Activated T-cell treated with anti-CD3 and anti-CD28 coated beads, Interleukin-2, amount 50 U/mL, for 48 hours (primary cell): Measurements from ENCODE around the gene DHX30.

ENCODE experiments used
- DNase-seq, 2 experiments: peaks; one replicate each; pipeline ENCODE4 v3.0.0-alpha.2; 2020

DHX30 gene

DNA sequence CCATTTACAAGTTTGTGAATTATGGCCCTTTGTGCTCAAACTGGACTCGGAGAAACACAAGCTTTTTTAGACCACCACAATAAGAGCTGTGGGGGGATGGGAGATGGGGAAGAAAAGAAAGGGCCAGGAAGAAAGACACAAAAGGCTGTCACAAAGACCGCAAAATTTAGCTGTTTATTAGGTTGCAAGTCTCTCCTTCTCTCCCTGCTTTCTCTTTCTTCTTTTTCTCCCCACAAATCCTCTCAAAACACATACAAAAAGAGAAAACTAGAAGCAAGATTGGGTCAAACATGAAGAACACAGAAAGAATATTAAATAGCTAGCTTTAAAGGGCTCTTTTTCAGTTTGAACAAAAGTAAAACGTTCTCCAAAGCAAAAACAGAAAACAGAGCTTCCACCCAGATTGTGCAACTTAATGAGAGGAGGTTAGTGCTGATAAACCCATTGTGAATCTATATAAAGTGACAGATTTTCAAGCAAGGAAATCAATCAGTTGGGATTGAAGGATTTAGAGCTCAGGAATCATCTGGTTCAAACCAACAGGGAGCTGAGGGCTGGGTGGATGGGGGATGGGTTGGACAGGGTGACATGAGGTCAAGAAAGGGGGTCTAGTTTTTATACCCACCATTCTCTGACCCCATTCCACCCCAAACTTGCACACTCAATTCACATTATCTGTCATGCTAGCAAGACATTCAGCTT, 87.3 kb downstream of the DHX30 start:
- DNase-seq, result no peak

DNA sequence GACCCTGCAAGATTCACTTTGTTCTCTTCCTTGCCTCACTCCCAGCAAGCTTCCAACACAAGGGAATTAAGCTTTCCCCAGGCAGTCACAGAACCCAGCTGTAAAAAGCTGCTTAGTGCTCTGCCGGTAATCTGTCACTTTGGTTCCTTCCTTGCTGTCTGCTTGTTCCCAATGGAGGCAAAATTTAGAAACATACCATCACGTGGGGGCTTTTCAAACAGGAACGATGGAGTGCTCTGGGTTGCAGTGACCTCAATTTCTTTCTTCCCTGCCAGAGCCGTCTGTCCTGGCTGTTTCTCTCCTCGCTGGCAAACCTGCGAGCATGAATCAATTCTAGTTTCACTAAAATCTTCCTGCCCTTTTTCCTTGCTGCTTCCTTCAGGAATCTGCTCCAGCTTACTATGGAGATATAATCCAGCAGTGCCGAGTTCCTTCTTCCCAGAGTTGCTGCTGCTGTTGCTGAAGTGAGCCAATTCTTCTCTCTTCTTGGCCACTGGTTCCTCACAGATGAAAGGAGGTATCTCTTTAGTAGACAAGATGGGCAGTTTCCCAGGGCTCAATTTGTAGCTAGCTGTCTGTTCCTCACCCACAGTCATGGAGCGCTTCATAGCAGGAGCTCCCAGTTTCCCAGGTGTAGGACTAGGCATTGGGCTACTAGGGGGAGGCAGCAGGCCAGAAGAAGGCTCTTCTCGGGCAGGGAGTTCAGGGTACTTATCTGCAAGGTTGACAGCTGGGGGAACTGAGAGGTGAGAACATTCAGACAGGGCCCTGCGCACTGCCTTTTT, 88.1 kb downstream of the DHX30 start:
- no peak for DNase-seq

DNA sequence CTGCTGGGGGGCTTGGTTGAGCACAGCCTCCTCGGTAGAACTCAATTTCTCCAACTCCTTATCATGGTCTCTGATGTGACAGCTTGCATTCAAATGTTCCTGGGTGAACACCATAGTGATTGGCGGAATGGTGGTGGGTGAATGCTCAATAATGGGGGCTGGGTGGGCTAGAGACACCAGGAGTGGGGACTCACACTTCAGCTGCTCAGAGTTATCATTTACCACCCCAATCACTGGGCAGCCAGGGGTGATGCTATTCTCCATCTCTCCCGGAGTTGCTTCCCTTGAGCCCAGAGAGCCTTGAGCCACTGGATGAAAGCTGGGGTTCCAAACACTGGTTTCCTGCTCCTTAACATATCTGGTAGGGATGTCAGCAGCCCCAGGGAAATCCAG, 88.7 kb downstream of the DHX30 start:
- no peak for DNase-seq

DNA sequence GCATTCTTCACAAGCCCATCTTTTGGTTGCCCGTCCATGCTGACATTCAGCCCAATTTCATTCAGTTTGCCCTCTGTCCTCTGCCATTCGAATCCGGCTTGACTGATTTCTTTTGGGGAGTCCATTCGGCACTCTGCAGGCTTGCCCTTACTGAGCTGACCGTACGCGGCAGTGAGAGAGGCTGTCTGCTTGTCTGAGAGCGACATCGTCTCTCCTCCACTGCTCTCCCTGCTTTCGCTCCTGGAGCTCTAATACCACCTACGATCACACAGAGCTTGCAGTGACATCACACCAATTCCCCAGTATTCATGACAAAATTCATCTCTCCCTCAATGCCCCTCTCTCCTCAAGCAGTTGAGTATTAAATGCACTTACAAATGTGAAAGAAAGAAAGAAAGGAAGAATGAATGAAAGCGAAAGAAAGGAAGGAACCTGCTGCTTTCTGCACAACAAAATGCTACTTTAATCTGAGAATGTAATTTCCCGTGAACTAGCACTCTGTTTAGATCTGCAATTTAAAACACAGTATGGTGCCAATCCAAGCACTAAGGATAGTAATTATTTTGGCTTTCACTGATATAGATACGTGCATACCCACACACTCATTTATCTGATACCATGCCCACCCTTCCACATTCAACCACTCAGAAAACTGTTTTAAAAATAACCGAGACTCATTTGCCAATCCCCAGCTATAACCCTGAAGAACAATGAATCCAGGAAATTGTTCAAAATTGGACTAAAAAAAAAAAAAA, 89.5 kb downstream of the DHX30 start:
- DNase-seq, result no peak

DNA sequence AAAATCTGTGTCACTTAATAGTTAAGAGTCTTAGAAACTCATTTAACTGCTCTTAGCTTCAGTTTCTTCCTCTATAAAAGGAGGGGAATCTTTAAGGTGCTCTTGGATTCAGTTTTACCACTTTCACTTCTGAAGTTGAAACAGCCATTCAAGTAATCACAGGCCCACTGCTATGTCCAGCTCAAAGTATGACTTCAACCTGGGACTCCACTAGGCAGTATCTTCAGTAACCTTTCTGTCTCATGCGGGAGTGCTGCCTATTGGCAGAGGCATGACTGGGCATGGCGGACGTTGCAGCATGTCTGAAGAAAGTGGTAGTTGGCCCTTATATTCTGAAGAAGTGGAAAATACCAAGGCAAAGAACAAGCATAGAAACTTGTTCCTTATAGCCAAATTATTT, 92.3 kb downstream of the DHX30 start:
- DNase-seq, result no peak

DNA sequence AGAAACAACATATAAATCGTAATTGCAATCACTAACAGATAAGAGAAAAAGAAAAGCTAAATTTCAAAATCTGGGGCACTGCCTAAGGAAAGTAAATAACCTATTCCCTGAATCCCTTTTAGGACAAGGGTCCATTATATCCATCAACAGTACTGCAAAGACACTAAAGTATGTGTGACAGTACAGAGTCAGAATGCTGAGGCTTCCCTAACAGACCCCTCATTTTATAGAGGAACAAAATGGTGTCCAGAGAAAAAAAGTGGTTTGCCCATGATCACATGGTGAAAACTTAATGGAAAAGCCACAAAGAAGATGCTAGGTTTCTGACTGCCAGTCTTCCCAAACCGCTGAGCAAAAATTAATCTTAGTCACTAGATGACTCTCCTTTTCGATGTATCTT, 93.8 kb downstream of the DHX30 start:
- no peak for DNase-seq

DNA sequence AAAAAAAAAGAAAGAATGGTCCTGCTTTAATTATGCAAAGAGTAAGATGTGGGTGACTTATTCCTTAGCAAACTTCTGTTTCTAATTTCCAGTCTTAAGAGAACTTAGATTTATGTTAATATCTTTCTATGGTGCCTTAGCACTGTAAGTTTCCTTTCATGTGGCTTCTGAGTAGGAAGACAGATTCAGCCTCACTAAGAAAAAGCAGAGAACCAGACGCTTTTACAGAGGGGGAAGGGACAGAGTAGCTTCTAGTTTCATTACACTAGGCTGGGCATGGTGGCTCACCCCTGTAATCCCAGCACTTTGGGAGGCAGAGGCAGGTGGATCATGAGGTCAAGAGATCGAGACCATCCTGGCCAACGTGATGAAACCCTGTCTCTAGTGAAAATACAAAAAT, 95.0 kb downstream of the DHX30 start:
- no peak for DNase-seq

DNA sequence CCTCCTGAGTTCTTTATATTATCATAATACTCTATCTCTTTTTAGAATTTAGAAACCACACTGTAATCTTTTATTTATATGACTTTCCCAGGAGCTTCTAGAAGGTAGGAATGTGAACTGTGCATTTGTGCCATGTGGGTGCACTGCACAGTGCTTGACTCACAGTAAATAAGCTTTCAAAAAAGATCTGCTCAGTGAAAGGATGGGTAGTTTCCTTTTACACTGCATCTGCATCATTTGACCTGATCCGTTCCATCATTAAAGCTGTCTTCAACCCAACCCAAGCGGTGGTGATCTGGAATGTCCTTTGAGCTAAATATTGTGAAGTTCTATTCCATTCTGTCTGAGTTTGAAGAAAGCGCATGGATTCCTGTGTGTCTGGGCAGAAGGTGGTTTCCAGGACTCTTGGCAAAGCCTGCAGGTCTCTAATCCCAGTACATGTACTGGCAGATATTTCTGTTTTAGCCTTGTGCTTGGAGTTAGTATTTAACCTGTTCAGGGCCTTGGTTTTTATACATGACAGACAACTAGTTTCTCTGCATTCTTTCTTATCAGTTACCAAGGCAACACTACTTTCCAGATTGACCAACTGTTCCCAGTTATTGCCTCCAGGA, 96.7 kb downstream of the DHX30 start:
- no peak for DNase-seq
